Measurements from ENCODE around the gene KLKB1. TPM values are rescaled to one million over a fixed set of nuclear protein-coding genes. Genes with fewer than 3 reads are reported as not detected.

KLKB1 gene
- total and polyA plus RNA-seq, 7 experiments from 2014 or later, result 0.25 to 1.9 (median 1.3) TPM

DNA sequence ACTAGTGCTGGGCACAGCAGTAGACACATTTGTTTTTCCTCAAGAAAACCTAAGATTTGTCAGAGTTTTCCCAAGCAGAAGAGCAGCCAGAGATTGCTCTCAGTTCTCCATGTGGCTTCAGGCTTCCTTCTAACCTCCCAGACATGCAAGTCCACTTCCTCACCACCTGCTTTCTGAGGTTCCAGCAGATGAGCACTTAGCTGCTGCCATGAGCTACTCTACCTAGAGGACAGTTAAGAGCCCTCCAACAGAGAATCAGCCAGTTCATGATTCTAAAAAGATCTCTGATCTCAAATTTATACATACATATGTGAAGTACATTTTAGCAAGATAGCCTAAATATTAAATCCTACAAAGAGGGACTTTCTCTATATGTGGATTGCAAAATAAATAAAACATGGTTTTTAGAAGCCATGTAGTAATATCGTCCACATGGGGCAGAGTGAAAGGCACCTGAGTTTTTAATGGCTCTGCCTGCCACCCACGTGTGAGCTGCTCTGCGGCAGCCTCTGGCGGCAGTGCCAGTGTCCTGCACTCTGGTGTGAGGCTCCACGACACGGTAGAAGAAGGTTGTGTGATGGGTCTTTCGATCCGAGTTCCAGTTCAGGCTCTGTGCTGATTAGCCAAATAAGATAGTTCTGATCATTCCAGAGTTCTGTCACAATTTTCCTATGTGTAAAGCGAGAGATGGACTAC is 25.6 kb upstream of the KLKB1 start:
- Mint-ChIP-seq H3K36me3 (peaks cover 5 to 19% (median 17%) of the 10 kb centered on the region in 5 donors), H3K9me3 (no peaks in the 10 kb centered on the region), H3K4me3 (peak overlapping the region in 7 of 10 donors; percentile 0 to 55 (median 35)), H3K27ac (peak overlapping the region in 8 of 9 donors; percentile 14 to 97 (median 56)), H3K27me3 (no peaks in the 10 kb centered on the region), H3K4me1 (peaks cover 8 to 51% (median 20%) of the 10 kb centered on the region in 7 donors)
- ATAC-seq, result peak; percentile 98
- Histone ChIP-seq H3K36me3 (ENCODE audit: control insufficient read depth in 2 of 3, insufficient read depth in 3 of 3, low read length in 3 of 3) (peaks cover 0 to 6% (median 0%) of the 10 kb centered on the region in 3 experiments), H3K4me3 (ENCODE audit: low read length) (no peak overlapping the region), H3K4me1 (ENCODE audit: control insufficient read depth in 2 of 2, insufficient read depth in 2 of 2, low read length in 2 of 2) (no peaks in the 10 kb centered on the region), H3K9me3 (ENCODE audit: control insufficient read depth in 2 of 3, low read length in 3 of 3) (no peaks in the 10 kb centered on the region), H3K27ac (ENCODE audit: low read depth, low read length) (peak overlapping the region; percentile 48), H3K27me3 (ENCODE audit: control insufficient read depth in 2 of 2, insufficient read depth in 2 of 2, low read length in 2 of 2) (no peaks in the 10 kb centered on the region)
- peak in 8 of 9 donors; percentile 12 to 70 (median 50) for DNase-seq
- POLR2A ChIA-PET, result interaction anchor here (6.8 kb wide), 1 partner anchor 10 kb away, joined by 189 read pairs; the partner anchor contains the start of gene CYP4V2
- intact Hi-C loops (cut with micrococcal nuclease), result loop anchor here in 1 of 2 donors (1.0 to 5.0 kb wide), 5 partner anchors 51 to 1664 kb away; partner anchors contain the start of genes ANKRD37, LRP2BP and UFSP2
- CTCF ChIA-PET, result interaction anchor here (1.1 to 1.9 kb wide), 5 partner anchors 10 to 134 kb away, joined by 3 to 11 read pairs (median 4); partner anchors contain the start of gene CYP4V2

DNA sequence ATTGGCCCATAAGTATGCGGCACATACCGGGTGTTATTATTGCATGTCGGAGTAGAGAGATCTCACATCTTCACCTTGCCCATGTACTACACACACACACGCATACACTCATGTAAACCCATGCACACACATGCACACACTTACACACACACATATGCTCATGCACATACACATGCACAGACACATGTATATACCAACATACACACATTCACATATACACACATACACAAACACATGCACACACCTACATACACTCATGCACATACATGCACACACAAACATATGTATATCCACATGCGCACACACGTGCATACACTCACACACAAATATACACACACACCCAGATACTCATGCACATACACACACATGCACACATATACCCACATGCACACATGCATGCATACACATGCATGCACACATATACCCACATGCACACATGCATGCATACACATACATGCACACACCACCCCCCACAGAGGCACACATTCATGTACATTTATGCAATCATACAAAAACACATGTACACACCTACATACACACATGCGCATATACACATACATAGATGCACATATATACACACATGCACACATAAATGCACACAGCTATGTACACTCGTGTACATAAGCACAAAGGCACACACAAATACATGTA is 24.7 kb upstream of the KLKB1 start:
- peak overlapping the region; percentile 48 for H3K27ac ChIP-seq (ENCODE audit: low read depth, low read length)
- ChIA-PET CTCF (interaction anchor here (1.1 to 1.9 kb wide), 3 partner anchors 11 to 135 kb away, joined by 4 to 11 read pairs (median 8); partner anchors contain the start of gene CYP4V2), POLR2A (interaction anchor here (0.5 to 6.8 kb wide), 2 partner anchors 11 to 1629 kb away, joined by 5 to 189 read pairs; partner anchors contain the start of gene CYP4V2)
- Mint-ChIP-seq H3K9me3 (peaks cover 0 to under 1% (median 0%) of the 10 kb centered on the region in 11 donors), H3K36me3 (peaks cover 0 to 12% (median 10%) of the 10 kb centered on the region in 5 donors), H3K4me3 (peak overlapping the region in 4 of 10 donors; percentile 17 to 83 (median 25)), H3K27ac (peak overlapping the region in 5 of 9 donors; percentile 18 to 97 (median 87)), H3K27me3 (no peaks in the 10 kb centered on the region), H3K4me1 (peaks cover 6 to 43% (median 15%) of the 10 kb centered on the region in 7 donors)
- H3K36me3 ChIP-seq (ENCODE audit: control insufficient read depth in 2 of 3, insufficient read depth in 3 of 3, low read length in 3 of 3), result peaks cover 0 to 6% (median 0%) of the 10 kb centered on the region in 3 experiments
- ATAC-seq, result no peak
- no peak overlapping the region for H3K4me3 ChIP-seq (ENCODE audit: low read length)
- H3K27me3 ChIP-seq (ENCODE audit: control insufficient read depth in 2 of 2, insufficient read depth in 2 of 2, low read length in 2 of 2), result no peaks in the 10 kb centered on the region
- intact Hi-C loops (cut with micrococcal nuclease), result loop anchor here in 1 of 2 donors (1.0 to 5.0 kb wide), 4 partner anchors 134 to 1665 kb away; partner anchors contain the start of genes ANKRD37, LRP2BP and UFSP2
- H3K4me1 ChIP-seq (ENCODE audit: control insufficient read depth in 2 of 2, insufficient read depth in 2 of 2, low read length in 2 of 2), result no peaks in the 10 kb centered on the region
- no peak for DNase-seq
- no peaks in the 10 kb centered on the region for H3K9me3 ChIP-seq (ENCODE audit: control insufficient read depth in 2 of 3, low read length in 3 of 3)

DNA sequence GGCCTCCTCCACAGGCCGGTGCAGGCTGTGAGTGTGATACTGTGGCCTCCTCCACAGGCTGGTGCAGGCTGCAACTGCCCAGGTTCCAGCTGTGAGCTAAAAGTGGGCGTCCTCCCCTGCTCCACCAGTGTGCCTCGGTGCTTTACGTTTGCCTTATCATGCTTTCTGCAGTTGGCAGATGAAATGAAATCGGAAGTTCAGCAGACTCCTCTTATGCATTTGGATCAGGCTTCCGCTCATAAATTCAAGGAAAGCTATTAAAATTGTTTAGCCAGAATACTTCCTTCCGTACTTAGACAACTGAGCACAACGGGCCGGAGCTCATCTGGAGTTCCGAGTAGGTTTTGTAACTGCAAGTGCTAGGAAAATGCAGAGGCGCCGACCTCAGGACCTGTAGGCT is 23.9 kb upstream of the KLKB1 start:
- no peak for ATAC-seq
- peak overlapping the region; percentile 73 for H3K27ac ChIP-seq (ENCODE audit: low read depth, low read length)
- ChIA-PET CTCF (interaction anchor here (0.6 to 1.9 kb wide), 6 partner anchors 9 to 1965 kb away, joined by 3 to 11 read pairs (median 4); partner anchors contain the start of gene CYP4V2), POLR2A (interaction anchor here (0.7 to 6.8 kb wide), 4 partner anchors 12 to 808 kb away, joined by 3 to 189 read pairs (median 8); partner anchors contain the start of genes CYP4V2 and TLR3)
- Mint-ChIP-seq H3K9me3 (peaks cover 0 to 2% (median 0%) of the 10 kb centered on the region in 11 donors), H3K27ac (peak overlapping the region in 8 of 9 donors; percentile 1 to 97 (median 71)), H3K27me3 (no peaks in the 10 kb centered on the region), H3K4me1 (peaks cover 3 to 43% (median 14%) of the 10 kb centered on the region in 7 donors), H3K4me3 (peak overlapping the region in 6 of 10 donors; percentile 12 to 83 (median 80)), H3K36me3 (peaks cover 0 to 12% (median 8%) of the 10 kb centered on the region in 5 donors)
- H3K4me1 ChIP-seq (ENCODE audit: control insufficient read depth in 2 of 2, insufficient read depth in 2 of 2, low read length in 2 of 2), result no peaks in the 10 kb centered on the region
- no peaks in the 10 kb centered on the region for H3K9me3 ChIP-seq (ENCODE audit: control insufficient read depth in 2 of 3, low read length in 3 of 3)
- no peak overlapping the region for H3K4me3 ChIP-seq (ENCODE audit: low read length)
- H3K27me3 ChIP-seq (ENCODE audit: control insufficient read depth in 2 of 2, insufficient read depth in 2 of 2, low read length in 2 of 2), result no peaks in the 10 kb centered on the region
- intact Hi-C loops (cut with micrococcal nuclease), result loop anchor here in 1 of 2 donors (5.0 kb wide), 3 partner anchors 776 to 1666 kb away; partner anchors contain the start of genes ANKRD37, LRP2BP and UFSP2
- peaks cover 0 to 5% (median 0%) of the 10 kb centered on the region in 3 experiments for H3K36me3 ChIP-seq (ENCODE audit: control insufficient read depth in 2 of 3, insufficient read depth in 3 of 3, low read length in 3 of 3)
- DNase-seq, result peak in 2 of 9 donors; percentile 20 to 53

DNA sequence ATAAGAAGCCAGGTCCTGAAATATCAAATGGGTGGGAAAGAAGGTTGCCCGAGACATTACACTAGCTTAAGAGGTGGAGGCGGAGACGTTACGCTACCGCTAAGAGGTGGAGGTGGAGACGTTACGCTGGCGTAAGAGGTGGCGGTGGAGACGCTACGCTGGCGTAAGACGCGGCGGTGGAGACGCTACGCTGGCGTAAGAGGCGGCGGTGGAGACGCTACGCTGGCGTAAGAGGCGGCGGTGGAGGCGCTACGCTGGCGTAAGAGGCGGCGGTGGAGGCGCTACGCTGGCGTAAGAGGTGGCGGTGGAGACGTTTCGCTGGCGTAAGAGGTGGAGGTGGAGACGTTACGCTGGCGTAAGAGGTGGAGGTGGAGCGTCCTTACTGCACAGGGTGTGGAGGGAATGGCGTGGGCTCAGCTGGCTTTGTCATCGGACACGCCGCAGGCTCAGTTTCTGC is 23.2 kb upstream of the KLKB1 start:
- peaks cover 0 to 8% (median 3%) of the 10 kb centered on the region in 11 donors for H3K9me3 Mint-ChIP-seq
- no peaks in the 10 kb centered on the region for H3K9me3 ChIP-seq (ENCODE audit: control insufficient read depth in 2 of 3, low read length in 3 of 3)
- ATAC-seq, result no peak
- peak overlapping the region; percentile 12 for H3K4me3 ChIP-seq (ENCODE audit: low read length)
- intact Hi-C loops (cut with micrococcal nuclease), result loop anchor here in 1 of 2 donors (1.0 to 5.0 kb wide), 5 partner anchors 13 to 1667 kb away; partner anchors contain the start of genes ANKRD37, CYP4V2, LRP2BP and UFSP2
- DNase-seq, result peak in 7 of 9 donors; percentile 26 to 90 (median 68)
- no peaks in the 10 kb centered on the region for H3K4me1 ChIP-seq (ENCODE audit: control insufficient read depth in 2 of 2, insufficient read depth in 2 of 2, low read length in 2 of 2)
- H3K27ac ChIP-seq (ENCODE audit: low read depth, low read length), result peak overlapping the region; percentile 73
- H3K4me3 Mint-ChIP-seq, result peak overlapping the region in 9 of 10 donors; percentile 16 to 83 (median 76)
- POLR2A ChIA-PET, result interaction anchor here (0.6 to 6.8 kb wide), 6 partner anchors 12 to 1783 kb away, joined by 3 to 189 read pairs (median 4); partner anchors contain the start of genes CYP4V2 and TLR3
- no peaks in the 10 kb centered on the region for H3K27me3 ChIP-seq (ENCODE audit: control insufficient read depth in 2 of 2, insufficient read depth in 2 of 2, low read length in 2 of 2)
- peaks cover 3 to 43% (median 14%) of the 10 kb centered on the region in 7 donors for H3K4me1 Mint-ChIP-seq
- peaks cover 0 to 8% (median 0%) of the 10 kb centered on the region in 3 experiments for H3K36me3 ChIP-seq (ENCODE audit: control insufficient read depth in 2 of 3, insufficient read depth in 3 of 3, low read length in 3 of 3)
- CTCF ChIA-PET, result interaction anchor here (0.6 to 1.9 kb wide), 5 partner anchors 13 to 1966 kb away, joined by 3 to 11 read pairs (median 5); partner anchors contain the start of gene CYP4V2
- H3K27me3 Mint-ChIP-seq, result no peaks in the 10 kb centered on the region
- H3K36me3 Mint-ChIP-seq, result peaks cover 6 to 18% (median 14%) of the 10 kb centered on the region in 5 donors
- H3K27ac Mint-ChIP-seq, result peak overlapping the region in 8 of 9 donors; percentile 1 to 97 (median 82)

DNA sequence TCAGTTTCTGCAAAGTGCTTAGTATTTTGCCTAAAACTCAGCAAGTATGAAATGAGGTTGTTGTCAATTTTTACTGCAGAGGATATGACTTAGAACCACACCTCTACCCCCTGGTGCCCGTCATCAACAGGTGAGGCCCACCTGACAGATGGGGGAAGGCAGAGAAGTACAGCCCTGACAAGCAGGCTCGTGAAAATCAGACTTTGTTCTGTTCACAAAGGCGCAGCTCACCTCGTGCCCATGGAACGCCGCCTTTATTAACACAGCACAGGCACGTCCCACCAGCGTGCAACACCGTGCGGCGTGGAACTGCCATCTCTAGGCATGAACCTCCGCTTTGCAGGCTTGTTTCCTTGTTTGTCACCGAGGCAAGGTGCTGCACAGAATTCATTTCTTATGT is 22.6 kb upstream of the KLKB1 start:
- ATAC-seq (no peak), DNase-seq (peak in 3 of 9 donors; percentile 16 to 73 (median 59))
- peaks cover 6 to 24% (median 18%) of the 10 kb centered on the region in 5 donors for H3K36me3 Mint-ChIP-seq
- Histone ChIP-seq H3K36me3 (ENCODE audit: control insufficient read depth in 2 of 3, insufficient read depth in 3 of 3, low read length in 3 of 3) (peaks cover 0 to 13% (median 0%) of the 10 kb centered on the region in 3 experiments), H3K27ac (ENCODE audit: low read depth, low read length) (peak overlapping the region; percentile 73), H3K4me1 (ENCODE audit: control insufficient read depth in 2 of 2, insufficient read depth in 2 of 2, low read length in 2 of 2) (no peaks in the 10 kb centered on the region), H3K9me3 (ENCODE audit: control insufficient read depth in 2 of 3, low read length in 3 of 3) (no peaks in the 10 kb centered on the region), H3K4me3 (ENCODE audit: low read length) (peak overlapping the region; percentile 12), H3K27me3 (ENCODE audit: control insufficient read depth in 2 of 2, insufficient read depth in 2 of 2, low read length in 2 of 2) (no peaks in the 10 kb centered on the region)
- H3K9me3 Mint-ChIP-seq, result peaks cover 0 to 10% (median 3%) of the 10 kb centered on the region in 11 donors
- ChIA-PET POLR2A (interaction anchor here (0.7 to 6.8 kb wide), 2 partner anchors 13 to 1784 kb away, joined by 5 to 189 read pairs; partner anchors contain the start of gene CYP4V2), CTCF (interaction anchor here (1.9 kb wide), 1 partner anchor 13 kb away, joined by 11 read pairs; the partner anchor contains the start of gene CYP4V2)
- H3K4me1 Mint-ChIP-seq, result peaks cover 3 to 43% (median 14%) of the 10 kb centered on the region in 7 donors
- intact Hi-C loops (cut with micrococcal nuclease), result loop anchor here in 1 of 2 donors (1.0 to 5.0 kb wide), 5 partner anchors 13 to 1667 kb away; partner anchors contain the start of genes ANKRD37, CYP4V2, LRP2BP and UFSP2
- no peaks in the 10 kb centered on the region for H3K27me3 Mint-ChIP-seq
- peak overlapping the region in 6 of 9 donors; percentile 57 to 97 (median 92) for H3K27ac Mint-ChIP-seq
- peak overlapping the region in 7 of 10 donors; percentile 16 to 83 (median 79) for H3K4me3 Mint-ChIP-seq
